IMR-90 (cell line): ENCODE results near the gene DENND6A.

Experiments
- BHLHE40 ChIP-seq: fragments of 150-350 bp; IDR thresholded peaks from 2 replicates; pipeline ENCODE4 v1.6.1; 2016; ENCODE audit warnings: mild to moderate bottlenecking, low read depth, low read length
- CEBPB ChIP-seq: IDR thresholded peaks from 2 replicates; pipeline ENCODE4 v1.6.1; 2012; ENCODE audit warnings: low read depth, low read length, improper control_type of control experiment
- CTCF ChIP-seq: conservative IDR thresholded peaks from 2 replicates; pipeline ENCODE4 v1.5.1; 2012; ENCODE audit warnings: mild to moderate bottlenecking, low read depth, low read length, improper control_type of control experiment
- FOS ChIP-seq: fragments of 150-350 bp; IDR thresholded peaks from 2 replicates; pipeline ENCODE4 v1.6.1; 2016; ENCODE audit warnings: low read depth, low read length
- NFE2L2 ChIP-seq: fragments of 150-350 bp; IDR thresholded peaks from 2 replicates; pipeline ENCODE4 v1.6.1; 2016; ENCODE audit warnings: low read depth, mild to moderate bottlenecking, low read length
- POLR2A ChIP-seq: IDR thresholded peaks from 2 replicates; pipeline ENCODE4 v1.6.1; 2012; ENCODE audit warnings: mild to moderate bottlenecking, low read depth, low read length
- RAD21 ChIP-seq: IDR thresholded peaks from 2 replicates; pipeline ENCODE4 v1.6.1; 2012; ENCODE audit warnings: low read length, improper control_type of control experiment
- RCOR1 ChIP-seq: IDR thresholded peaks from 2 replicates; pipeline ENCODE4 v1.6.1; 2012; ENCODE audit warnings: mild to moderate bottlenecking, low read length, improper control_type of control experiment; ENCODE audit not compliant: insufficient replicate concordance
- RFX5 ChIP-seq: IDR thresholded peaks from 2 replicates; pipeline ENCODE4 v1.8.0; 2012; ENCODE audit warnings: low read depth, mild to moderate bottlenecking, low read length, moderate library complexity
- SMC3 ChIP-seq: fragments of 150-350 bp; IDR thresholded peaks from 2 replicates; pipeline ENCODE4 v1.6.1; 2016; ENCODE audit warnings: low read depth, mild to moderate bottlenecking, antibody characterized with exemption, low read length, moderate library complexity
- USF2 ChIP-seq: fragments of 150-350 bp; IDR thresholded peaks from 2 replicates; pipeline ENCODE4 v1.6.1; 2017; ENCODE audit warnings: mild to moderate bottlenecking, antibody characterized with exemption, low read length, low read depth

- TF ChIP-seq CEBPB (no peak), CTCF (no peak), POLR2A (no peak), BHLHE40 (no peak), RFX5 (no peak), NFE2L2 (no peak), USF2 (no peak), RAD21 (no peak), RCOR1 (no peak), FOS (no peak), SMC3 (no peak)
These were observed 48.1 kb downstream of the DENND6A start for GRCh38 chr3:57644740-57645139.
